ENCODE measurements around the gene MTHFD1L. TPM values are rescaled to one million over a fixed set of nuclear protein-coding genes. Genes with fewer than 3 reads are reported as not detected.
A peak's percentile ranks its signal among the peaks of the same experiment; 100 is the strongest.
"Not testable (repeated sequence)": the region's sequence is repeated elsewhere in the genome, so short reads cannot be mapped to it uniquely, and the experiment has no call there.

The MTHFD1L gene
- total RNA-seq (10 to 100 TPM in 1 of 2 donors, 1 to 10 TPM in 1; 8.8 to 34.9 TPM), polyA plus RNA-seq (10 to 100 TPM in 1 of 2 donors, 1 to 10 TPM in 1; 7.6 to 13.1 TPM)
- long read RNA-seq, donor 1, partial matches to known transcripts: 0 of 3 reads
- long read RNA-seq, donor 1, other reads (novel, unspliced or antisense): 0 of 3 reads
- long read RNA-seq, donor 2: 0 reads
- long read RNA-seq, donor 3: 0 reads
- long read RNA-seq, donor 4, partial matches to known transcripts: 8 of 8 reads
- long read RNA-seq, donor 4, other reads (novel, unspliced or antisense): 0 of 8 reads
- long read RNA-seq, donor 5, partial matches to known transcripts: 6 of 7 reads
- long read RNA-seq, donor 5, other reads (novel, unspliced or antisense): 0 of 7 reads

DNA sequence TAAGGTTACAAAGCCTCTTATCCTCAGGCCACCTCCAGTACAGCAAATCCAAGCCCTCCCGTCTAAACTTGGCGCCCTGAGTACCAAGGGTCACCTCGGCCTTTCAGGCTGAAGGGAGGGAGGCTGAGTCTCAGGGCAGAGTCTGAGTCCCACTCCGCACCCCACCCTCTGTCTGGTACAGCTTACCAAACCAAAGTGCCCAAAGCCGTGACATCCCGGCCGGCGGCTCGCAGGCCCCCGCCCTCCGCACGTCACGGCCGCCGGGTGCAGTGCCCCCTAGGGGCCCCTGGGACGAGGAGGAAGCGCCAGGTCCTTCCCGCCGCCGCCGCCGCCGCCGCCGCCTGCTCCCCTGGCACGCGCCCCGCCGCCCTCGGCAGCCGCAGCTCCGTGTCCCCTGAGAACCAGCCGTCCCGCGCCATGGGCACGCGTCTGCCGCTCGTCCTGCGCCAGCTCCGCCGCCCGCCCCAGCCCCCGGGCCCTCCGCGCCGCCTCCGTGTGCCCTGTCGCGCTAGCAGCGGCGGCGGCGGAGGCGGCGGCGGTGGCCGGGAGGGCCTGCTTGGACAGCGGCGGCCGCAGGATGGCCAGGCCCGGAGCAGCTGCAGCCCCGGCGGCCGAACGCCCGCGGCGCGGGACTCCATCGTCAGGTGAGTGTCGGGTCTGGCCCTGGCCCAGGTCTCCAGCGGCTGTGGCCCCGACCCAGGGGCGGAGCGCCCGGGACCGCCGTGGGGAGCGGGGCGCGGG, at the start of gene MTHFD1L:
MTHFD1L (plus strand) TSS at position 297 of the 741 bp plus-strand sequence; CDS start at position 418, 121 bp downstream.
- Histone ChIP-seq H3K27me3 (ENCODE audit: control insufficient read depth in 3 of 3, insufficient read depth in 3 of 3, low read length in 2 of 3) (no peaks in the 10 kb centered on the region), H3K9me3 (ENCODE audit: control insufficient read depth in 4 of 4, insufficient read depth in 3 of 4, low read length in 3 of 4) (no peaks in the 10 kb centered on the region), H3K9ac (ENCODE audit: insufficient read depth in 1 of 2, low read length in 2 of 2) (peak within 1 kb of the TSS; percentile 86 to 97), H3K27ac (ENCODE audit: low read depth in 1 of 2, low read length in 1 of 2) (peak within 1 kb of the TSS; percentile 70 to 94), H3K4me1 (ENCODE audit: control insufficient read depth in 5 of 5, insufficient read depth in 5 of 5, low read length in 5 of 5) (peaks cover 0 to 16% (median 6%) of the 10 kb centered on the region in 5 donors), H3K4me3 (peak within 1 kb of the TSS; percentile 79), H3K36me3 (ENCODE audit: control insufficient read depth in 4 of 4, insufficient read depth in 4 of 4, low read length in 4 of 4) (no peaks in the 10 kb centered on the region)
- ATAC-seq (ENCODE audit: insufficient read depth, low FRiP score) (peak; percentile 64), DNase-seq (peak; percentile 80 to 87 (median 82))
- WGBS, 2 donors: 0 to 1% methylated on average over 39 to 82 of the region's 82 CpGs
- TF ChIP-seq, protein P1, sequence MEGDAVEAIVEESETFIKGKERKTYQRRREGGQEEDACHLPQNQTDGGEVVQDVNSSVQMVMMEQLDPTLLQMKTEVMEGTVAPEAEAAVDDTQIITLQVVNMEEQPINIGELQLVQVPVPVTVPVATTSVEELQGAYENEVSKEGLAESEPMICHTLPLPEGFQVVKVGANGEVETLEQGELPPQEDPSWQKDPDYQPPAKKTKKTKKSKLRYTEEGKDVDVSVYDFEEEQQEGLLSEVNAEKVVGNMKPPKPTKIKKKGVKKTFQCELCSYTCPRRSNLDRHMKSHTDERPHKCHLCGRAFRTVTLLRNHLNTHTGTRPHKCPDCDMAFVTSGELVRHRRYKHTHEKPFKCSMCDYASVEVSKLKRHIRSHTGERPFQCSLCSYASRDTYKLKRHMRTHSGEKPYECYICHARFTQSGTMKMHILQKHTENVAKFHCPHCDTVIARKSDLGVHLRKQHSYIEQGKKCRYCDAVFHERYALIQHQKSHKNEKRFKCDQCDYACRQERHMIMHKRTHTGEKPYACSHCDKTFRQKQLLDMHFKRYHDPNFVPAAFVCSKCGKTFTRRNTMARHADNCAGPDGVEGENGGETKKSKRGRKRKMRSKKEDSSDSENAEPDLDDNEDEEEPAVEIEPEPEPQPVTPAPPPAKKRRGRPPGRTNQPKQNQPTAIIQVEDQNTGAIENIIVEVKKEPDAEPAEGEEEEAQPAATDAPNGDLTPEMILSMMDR (IDR thresholded peaks at IDR 0.05; ENCODE audit: control extremely low read depth, extremely low read depth): peak; percentile 43

DNA sequence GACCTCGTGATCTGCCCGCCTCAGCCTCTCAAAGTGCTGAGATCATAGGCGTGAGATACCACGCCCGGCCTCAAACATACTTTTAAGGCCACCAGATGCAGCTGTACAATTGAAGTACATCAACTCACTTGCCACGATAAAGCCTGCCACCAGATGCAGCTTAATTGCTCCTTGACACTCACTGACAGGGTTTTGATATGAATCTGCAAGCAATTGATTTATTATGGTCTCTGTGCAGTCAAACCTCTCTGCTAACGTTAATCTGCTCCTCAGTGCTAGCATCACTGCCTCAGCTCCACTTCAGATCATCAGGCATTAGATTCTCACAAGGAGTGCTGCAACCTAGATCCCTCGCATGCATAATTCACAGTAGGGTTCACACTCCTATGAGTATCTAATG, 48.9 kb upstream of the MTHFD1L start:
- H3K27ac ChIP-seq (ENCODE audit: low read depth in 1 of 2, low read length in 1 of 2); DNase-seq; H3K9ac ChIP-seq (ENCODE audit: insufficient read depth in 1 of 2, low read length in 2 of 2); H3K27me3 ChIP-seq (ENCODE audit: control insufficient read depth in 3 of 3, insufficient read depth in 3 of 3, low read length in 2 of 3); ATAC-seq (ENCODE audit: insufficient read depth, low FRiP score); H3K4me3 ChIP-seq; H3K36me3 ChIP-seq (ENCODE audit: control insufficient read depth in 4 of 4, insufficient read depth in 4 of 4, low read length in 4 of 4); H3K9me3 ChIP-seq (ENCODE audit: control insufficient read depth in 4 of 4, insufficient read depth in 3 of 4, low read length in 3 of 4): not testable (repeated sequence)
- H3K4me1 ChIP-seq (ENCODE audit: control insufficient read depth in 5 of 5, insufficient read depth in 5 of 5, low read length in 5 of 5): peaks cover 0 to 23% (median 7%) of the 10 kb centered on the region in 5 donors
- WGBS, 2 donors: 87 to 94% methylated on average over 8 of the region's 8 CpGs

- Histone ChIP-seq H3K4me1 (ENCODE audit: control insufficient read depth in 5 of 5, insufficient read depth in 5 of 5, low read length in 5 of 5) (no peaks in the 10 kb centered on the region), H3K27ac (ENCODE audit: low read depth in 1 of 2, low read length in 1 of 2) (no peak overlapping the region), H3K36me3 (ENCODE audit: control insufficient read depth in 4 of 4, insufficient read depth in 4 of 4, low read length in 4 of 4) (peaks cover 0 to 11% (median 2%) of the 10 kb centered on the region in 4 donors), H3K4me3 (no peak overlapping the region), H3K9me3 (ENCODE audit: control insufficient read depth in 4 of 4, insufficient read depth in 3 of 4, low read length in 3 of 4) (no peaks in the 10 kb centered on the region), H3K27me3 (ENCODE audit: control insufficient read depth in 3 of 3, insufficient read depth in 3 of 3, low read length in 2 of 3) (no peaks in the 10 kb centered on the region), H3K9ac (ENCODE audit: insufficient read depth in 1 of 2, low read length in 2 of 2) (no peak overlapping the region)
- TF ChIP-seq, protein P1 (IDR thresholded peaks at IDR 0.05; ENCODE audit: control extremely low read depth, extremely low read depth): no peak
- DNase-seq (no peak), ATAC-seq (ENCODE audit: insufficient read depth, low FRiP score) (no peak)
- WGBS, 2 donors: 88 to 91% methylated on average over 5 of the region's 5 CpGs
These were observed 42.6 kb upstream of the MTHFD1L start for GRCh38 chr6:150822932-150823331.

GRCh38 chr6:150826788-150827187, 38.7 kb upstream of the MTHFD1L start:
- no peak for ATAC-seq (ENCODE audit: insufficient read depth, low FRiP score)

GRCh38 chr6:150828107-150828506, 37.4 kb upstream of the MTHFD1L start:
- not testable (repeated sequence) for H3K4me3 ChIP-seq; H3K27me3 ChIP-seq (ENCODE audit: control insufficient read depth in 3 of 3, insufficient read depth in 3 of 3, low read length in 2 of 3); ATAC-seq (ENCODE audit: insufficient read depth, low FRiP score); H3K9me3 ChIP-seq (ENCODE audit: control insufficient read depth in 4 of 4, insufficient read depth in 3 of 4, low read length in 3 of 4); H3K4me1 ChIP-seq (ENCODE audit: control insufficient read depth in 5 of 5, insufficient read depth in 5 of 5, low read length in 5 of 5); H3K27ac ChIP-seq (ENCODE audit: low read depth in 1 of 2, low read length in 1 of 2); H3K9ac ChIP-seq (ENCODE audit: insufficient read depth in 1 of 2, low read length in 2 of 2); DNase-seq
- H3K36me3 ChIP-seq (ENCODE audit: control insufficient read depth in 4 of 4, insufficient read depth in 4 of 4, low read length in 4 of 4): peaks cover 0 to 21% (median 2%) of the 10 kb centered on the region in 4 donors
- WGBS, 2 donors: 86 to 90% methylated on average over 9 of the region's 9 CpGs

More at GRCh38 chr6:150826788-150827187, 38.7 kb upstream of the MTHFD1L start:
- Histone ChIP-seq H3K4me1 (ENCODE audit: control insufficient read depth in 5 of 5, insufficient read depth in 5 of 5, low read length in 5 of 5) (no peaks in the 10 kb centered on the region), H3K27me3 (ENCODE audit: control insufficient read depth in 3 of 3, insufficient read depth in 3 of 3, low read length in 2 of 3) (no peaks in the 10 kb centered on the region), H3K9ac (ENCODE audit: insufficient read depth in 1 of 2, low read length in 2 of 2) (no peak overlapping the region), H3K36me3 (ENCODE audit: control insufficient read depth in 4 of 4, insufficient read depth in 4 of 4, low read length in 4 of 4) (peaks cover 0 to 19% (median 2%) of the 10 kb centered on the region in 4 donors), H3K27ac (ENCODE audit: low read depth in 1 of 2, low read length in 1 of 2) (no peak overlapping the region), H3K9me3 (ENCODE audit: control insufficient read depth in 4 of 4, insufficient read depth in 3 of 4, low read length in 3 of 4) (no peaks in the 10 kb centered on the region), H3K4me3 (no peak overlapping the region)
- DNase-seq: no peak
- 91 to 95% methylated on average over 5 of the region's 5 CpGs for WGBS, 2 donors
- TF ChIP-seq, protein P1 (IDR thresholded peaks at IDR 0.05; ENCODE audit: control extremely low read depth, extremely low read depth): no peak
